ENCODE results near the gene SETD7.

DNA sequence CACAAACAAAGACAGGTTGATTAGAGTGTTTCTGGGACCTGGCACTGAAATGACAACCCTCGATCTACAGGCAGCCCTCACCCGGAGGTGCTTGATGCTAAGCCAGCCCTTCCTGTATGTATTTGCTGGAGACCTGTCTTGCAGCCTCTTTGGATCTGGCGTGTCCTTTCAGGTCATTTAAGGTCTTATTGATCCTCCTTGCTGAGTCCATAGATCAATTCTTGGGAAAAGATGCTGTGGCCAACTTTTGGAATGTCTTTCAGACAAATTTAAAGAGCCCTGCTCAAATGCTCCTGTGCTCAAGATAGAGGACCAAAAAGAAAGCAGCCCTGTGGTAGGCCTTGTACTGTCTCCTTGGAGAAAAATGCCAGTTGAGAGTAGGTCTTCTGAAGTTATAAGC, 6.8 kb upstream of the SETD7 start:
- TF ChIP-seq GATA2 (IDR thresholded peaks at IDR 0.05; ENCODE audit: low read depth, low read length) (no peak), GATA3 (IDR thresholded peaks at IDR 0.05; ENCODE audit: low read depth, low read length) (no peak)
